Cardiac atrium fibroblast (primary cell): ENCODE data around the gene STK33. TPM values are rescaled to one million over a fixed set of nuclear protein-coding genes. Genes with fewer than 3 reads are reported as not detected.

Source experiments
- total RNA-seq: library from RNA; depleted of rRNA; stranded (reverse); fragments of >200 nt; gene quantifications from 2 replicates; pipeline ENCODE4 v1.2.3, GENCODE V29; 2015

Gene STK33
- total RNA-seq = 2.7 TPM in 1 of 2 replicates, not detected in the other

GRCh38 chr11:8593935-8594909 lies at the start of gene STK33:
Gene STK33 (minus strand): TSS chr11:8594228. CDS start chr11:8474905, 119,323 bp downstream.

Other genes with a start within 250 kb of the STK33 start
- gene TRIM66, start 88.4 kb upstream of the STK33 start, total RNA-seq = 0.54 and 1.8 TPM in 2 replicates
- 1,029 and 1,253 TPM in 2 replicates for gene RPL27A, start 88.6 kb upstream of the STK33 start, total RNA-seq